ENCODE data around the gene ERICH4.

- TF ChIP-seq CTCF (IDR thresholded peaks at IDR 0.05; ENCODE audit: low read depth, low read length, poor library complexity, severe bottlenecking) = no peak
- no peak for TF ChIP-seq EZH2phosphoT487 (IDR thresholded peaks at IDR 0.05; ENCODE audit: borderline replicate concordance, low read length)
Observed at GRCh38 chr19:41401483-41401882, 41.5 kb upstream of the ERICH4 start.

All from DOHH2 (cell line).